ENCODE data around the gene PPIE.
A peak's percentile ranks its signal among the peaks of the same experiment; 100 is the strongest.

The PPIE gene

DNA sequence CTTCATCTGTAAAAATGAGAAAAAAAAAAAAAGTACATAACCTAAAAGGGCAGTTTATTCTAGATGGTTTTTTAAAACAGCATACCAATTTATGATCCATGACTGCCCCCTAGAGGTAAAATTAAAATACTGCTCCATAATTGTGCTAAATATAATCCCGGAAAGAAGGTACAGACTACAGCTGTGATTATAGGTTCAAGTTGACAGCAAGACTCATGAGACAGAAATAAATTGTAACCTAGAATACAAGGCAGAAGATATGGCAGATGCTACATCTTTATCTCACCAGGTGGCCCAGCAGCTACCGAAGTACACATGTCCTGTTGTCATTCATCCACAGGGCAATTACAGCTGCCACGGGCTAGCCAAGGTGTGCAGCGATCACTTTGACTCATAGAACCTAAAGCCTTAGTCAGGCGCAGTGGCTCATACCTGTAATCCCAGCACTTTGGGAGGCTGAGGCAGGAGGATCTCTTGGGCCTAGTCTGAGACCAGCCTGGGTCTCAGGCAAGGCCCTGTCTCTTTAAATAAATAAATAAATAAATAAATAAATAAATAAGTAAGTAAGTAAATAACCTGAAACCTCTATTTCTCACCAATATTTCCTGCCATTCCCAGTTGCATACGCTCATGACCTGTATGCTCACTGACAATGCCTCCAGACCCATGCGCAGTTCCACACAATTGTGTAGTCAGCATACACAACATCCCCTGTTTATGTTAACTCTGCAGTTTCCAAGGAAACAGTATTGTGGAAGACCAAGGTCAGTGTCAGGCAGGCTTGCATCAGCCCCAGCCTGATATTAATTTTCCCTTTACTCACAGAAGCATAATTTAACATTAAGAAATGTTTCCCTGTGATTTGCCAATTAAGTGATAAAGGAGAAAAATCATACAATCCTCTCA is 18.3 kb upstream of the PPIE start:
- no peak overlapping the region for H3K27ac ChIP-seq

DNA sequence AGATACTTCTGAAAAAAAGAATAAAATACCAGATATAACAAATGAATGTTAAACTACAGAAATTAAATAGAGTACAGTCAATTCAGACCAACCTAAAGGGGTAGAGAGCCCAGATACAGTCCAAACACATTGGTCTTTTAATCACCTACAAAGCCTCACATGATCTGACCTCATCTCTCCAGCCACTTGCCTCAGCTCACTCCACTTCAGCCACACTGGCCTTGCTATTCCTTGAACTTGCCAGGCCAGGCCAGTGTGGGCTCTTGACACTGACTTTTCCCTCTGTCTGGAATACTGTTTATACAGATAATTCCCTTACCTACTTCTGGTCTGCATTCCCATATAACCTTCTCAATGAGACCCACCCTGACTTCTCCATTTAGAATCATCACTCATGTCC is 17.0 kb upstream of the PPIE start:
- H3K27ac ChIP-seq = no peak overlapping the region
- TF ChIP-seq, protein P1, sequence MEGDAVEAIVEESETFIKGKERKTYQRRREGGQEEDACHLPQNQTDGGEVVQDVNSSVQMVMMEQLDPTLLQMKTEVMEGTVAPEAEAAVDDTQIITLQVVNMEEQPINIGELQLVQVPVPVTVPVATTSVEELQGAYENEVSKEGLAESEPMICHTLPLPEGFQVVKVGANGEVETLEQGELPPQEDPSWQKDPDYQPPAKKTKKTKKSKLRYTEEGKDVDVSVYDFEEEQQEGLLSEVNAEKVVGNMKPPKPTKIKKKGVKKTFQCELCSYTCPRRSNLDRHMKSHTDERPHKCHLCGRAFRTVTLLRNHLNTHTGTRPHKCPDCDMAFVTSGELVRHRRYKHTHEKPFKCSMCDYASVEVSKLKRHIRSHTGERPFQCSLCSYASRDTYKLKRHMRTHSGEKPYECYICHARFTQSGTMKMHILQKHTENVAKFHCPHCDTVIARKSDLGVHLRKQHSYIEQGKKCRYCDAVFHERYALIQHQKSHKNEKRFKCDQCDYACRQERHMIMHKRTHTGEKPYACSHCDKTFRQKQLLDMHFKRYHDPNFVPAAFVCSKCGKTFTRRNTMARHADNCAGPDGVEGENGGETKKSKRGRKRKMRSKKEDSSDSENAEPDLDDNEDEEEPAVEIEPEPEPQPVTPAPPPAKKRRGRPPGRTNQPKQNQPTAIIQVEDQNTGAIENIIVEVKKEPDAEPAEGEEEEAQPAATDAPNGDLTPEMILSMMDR (conservative IDR thresholded peaks at IDR 0.05) = no peak

More for the DNA sequence above, 18.3 kb upstream of the PPIE start:
- TF ChIP-seq, protein P1 (conservative IDR thresholded peaks at IDR 0.05) = peak; percentile 76

GRCh38 chr1:39722495-39722894 is 16.2 kb upstream of the PPIE start:
- TF ChIP-seq, protein P1 (conservative IDR thresholded peaks at IDR 0.05) = no peak
- H3K27ac ChIP-seq = no peak overlapping the region

DNA sequence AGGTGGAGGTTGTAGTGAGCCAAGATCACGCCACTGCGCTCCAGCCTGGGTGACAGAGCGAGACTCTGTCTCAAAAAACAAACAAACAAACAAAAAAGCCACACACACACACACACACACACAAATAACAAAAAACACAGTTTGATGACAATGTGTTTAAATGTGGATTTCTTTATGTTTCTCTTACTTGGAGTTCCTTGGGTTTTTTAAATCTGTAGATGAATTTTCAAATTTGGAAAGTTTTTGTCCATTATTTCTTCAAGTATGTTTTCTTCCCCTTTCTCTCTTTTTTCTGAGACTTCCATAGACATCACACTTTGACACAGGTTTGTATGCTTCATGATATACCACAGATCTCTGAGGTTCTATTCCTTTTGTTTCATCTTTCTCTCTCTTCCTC is 12.1 kb upstream of the PPIE start:
- no peak overlapping the region for H3K27ac ChIP-seq
- TF ChIP-seq, protein P1 (conservative IDR thresholded peaks at IDR 0.05) = no peak

- H3K27ac ChIP-seq = no peak overlapping the region
- TF ChIP-seq, protein P1 (conservative IDR thresholded peaks at IDR 0.05) = no peak
Measured at GRCh38 chr1:39727221-39727931, 11.3 kb upstream of the PPIE start.

- TF ChIP-seq, protein P1 (conservative IDR thresholded peaks at IDR 0.05) = no peak
- H3K27ac ChIP-seq = no peak overlapping the region
Measured at GRCh38 chr1:39727932-39728317, 10.8 kb upstream of the PPIE start.

DNA sequence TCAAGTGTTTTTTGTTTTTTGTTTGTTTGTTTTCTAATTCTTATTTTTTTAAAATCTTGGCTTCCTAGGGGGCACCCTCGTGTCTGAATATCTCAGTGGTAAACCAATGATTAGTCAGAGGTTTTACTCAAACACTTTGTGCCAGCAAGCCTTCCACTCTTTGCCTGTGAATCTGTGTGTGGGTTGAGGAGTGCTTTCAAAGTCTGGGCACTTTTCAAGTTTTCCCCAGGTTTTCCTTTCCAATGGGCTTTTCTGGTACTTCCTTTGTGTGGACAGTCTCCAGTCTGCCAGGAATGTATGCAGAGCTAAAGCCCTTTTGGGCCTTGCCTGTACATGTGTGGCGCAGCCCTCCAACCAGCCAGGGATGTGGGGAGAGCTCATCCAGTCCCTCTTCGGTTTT is 9.7 kb upstream of the PPIE start:
- TF ChIP-seq, protein P1 (conservative IDR thresholded peaks at IDR 0.05) = no peak
- H3K27ac ChIP-seq = no peak overlapping the region

All from VCaP (cell line).